GM12801 (cell line): ENCODE results near the gene SPRR2D.

Experiments used
- CTCF ChIP-seq: IDR thresholded peaks from one replicate; pipeline ENCODE4 v1.5.1; 2011; ENCODE audit warnings: control low read depth; ENCODE audit not compliant: insufficient read length; ENCODE audit errors: extremely low read depth

SPRR2D gene

GRCh38 chr1:153028766-153029165 lies 12.2 kb downstream of the SPRR2D start:
- no peak for TF ChIP-seq CTCF

GRCh38 chr1:153025797-153026196 lies 15.1 kb downstream of the SPRR2D start:
- no peak for TF ChIP-seq CTCF

GRCh38 chr1:153024413-153024812 lies 16.5 kb downstream of the SPRR2D start:
- no peak for TF ChIP-seq CTCF

- no peak for TF ChIP-seq CTCF
Measured at GRCh38 chr1:153023109-153023508, 17.8 kb downstream of the SPRR2D start.

GRCh38 chr1:153001382-153001781 lies 39.5 kb downstream of the SPRR2D start, which contains the start of gene SPRR3:
Gene SPRR3, plus strand, starts transcription at chr1:153001749. Its CDS starts 1,272 bp downstream, at chr1:153003021.
- TF ChIP-seq CTCF = no peak

- TF ChIP-seq CTCF = no peak
Measured at GRCh38 chr1:153000294-153000693, 40.6 kb downstream of the SPRR2D start.

- TF ChIP-seq CTCF = no peak
Measured at GRCh38 chr1:152999818-153000217, 41.1 kb downstream of the SPRR2D start.

- no peak for TF ChIP-seq CTCF
Measured at GRCh38 chr1:152998476-152998875, 42.4 kb downstream of the SPRR2D start.
